ENCODE measurements around the gene TPSAB1.
"Not testable (repeated sequence)": the region's sequence is repeated elsewhere in the genome, so short reads cannot be mapped to it uniquely, and the experiment has no call there.

The TPSAB1 gene

GRCh38 chr16:1221628-1222552 lies 18.6 kb upstream of the TPSAB1 start:
- H3K4me3 ChIP-seq (ENCODE audit: low read depth, low read length) = no peak overlapping the region
- no peak for DNase-seq (ENCODE audit: low read depth)

- DNase-seq (ENCODE audit: low read depth) = no peak
Observed at GRCh38 chr16:1222553-1223354, 17.8 kb upstream of the TPSAB1 start.

DNA sequence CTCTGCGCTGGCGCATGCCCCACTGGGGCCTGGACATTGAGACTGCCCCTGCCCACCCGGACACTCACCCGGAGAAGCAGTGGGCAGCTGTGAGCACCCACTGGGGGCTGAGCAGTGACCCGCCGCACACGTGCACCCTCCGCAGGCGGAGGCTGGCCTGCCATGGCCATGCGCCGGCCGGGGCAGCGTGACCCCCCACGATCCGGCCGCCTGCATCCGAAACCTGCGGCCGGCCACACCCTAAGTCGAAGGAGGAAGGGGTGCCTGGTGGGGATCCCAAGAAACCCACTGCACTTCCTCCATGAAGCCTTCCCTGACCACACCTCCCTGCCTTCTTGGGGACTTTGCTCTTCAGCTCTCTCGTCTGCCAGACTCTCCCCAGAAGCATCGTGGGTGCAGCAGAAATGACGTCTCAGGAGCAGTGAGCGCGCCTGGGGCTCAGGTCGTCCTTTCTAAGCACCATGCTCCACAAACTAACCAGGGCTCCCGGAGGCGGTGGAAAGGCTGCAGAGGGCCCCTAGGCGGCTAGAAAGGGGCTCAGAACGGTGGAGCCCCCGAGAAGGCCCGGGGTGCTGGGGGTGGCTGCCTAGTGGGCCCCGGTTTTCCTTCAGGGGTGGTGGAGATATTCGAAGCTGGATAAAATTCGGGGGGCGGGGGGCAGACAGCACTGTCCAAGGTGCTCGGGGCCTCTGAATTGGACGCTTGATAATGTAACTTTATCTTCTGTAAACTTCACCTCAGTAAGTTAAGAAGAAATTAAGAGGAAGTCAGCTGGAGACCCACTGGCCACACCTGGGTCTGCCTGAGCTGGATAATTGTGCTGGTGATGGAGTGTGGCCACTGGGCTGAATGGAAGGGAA lies 16.9 kb upstream of the TPSAB1 start:
- DNase-seq (ENCODE audit: low read depth) = no peak

More at GRCh38 chr16:1222553-1223354, 17.8 kb upstream of the TPSAB1 start:
- no peak overlapping the region for H3K4me3 ChIP-seq (ENCODE audit: low read depth, low read length)

GRCh38 chr16:1224558-1224957 lies 15.9 kb upstream of the TPSAB1 start:
- no peak for DNase-seq (ENCODE audit: low read depth)
- no peak overlapping the region for H3K4me3 ChIP-seq (ENCODE audit: low read depth, low read length)

More for the DNA sequence above, 16.9 kb upstream of the TPSAB1 start:
- no peak overlapping the region for H3K4me3 ChIP-seq (ENCODE audit: low read depth, low read length)

- H3K4me3 ChIP-seq (ENCODE audit: low read depth, low read length) = no peak within 1 kb of the TSS
- no peak for DNase-seq (ENCODE audit: low read depth)
Observed at GRCh38 chr16:1225051-1225451, 15.5 kb upstream of the TPSAB1 start, which contains the start of gene TPSG1. Gene TPSG1, minus strand, starts transcription at chr16:1225268. Its CDS starts 16 bp downstream, at chr16:1225252.

DNA sequence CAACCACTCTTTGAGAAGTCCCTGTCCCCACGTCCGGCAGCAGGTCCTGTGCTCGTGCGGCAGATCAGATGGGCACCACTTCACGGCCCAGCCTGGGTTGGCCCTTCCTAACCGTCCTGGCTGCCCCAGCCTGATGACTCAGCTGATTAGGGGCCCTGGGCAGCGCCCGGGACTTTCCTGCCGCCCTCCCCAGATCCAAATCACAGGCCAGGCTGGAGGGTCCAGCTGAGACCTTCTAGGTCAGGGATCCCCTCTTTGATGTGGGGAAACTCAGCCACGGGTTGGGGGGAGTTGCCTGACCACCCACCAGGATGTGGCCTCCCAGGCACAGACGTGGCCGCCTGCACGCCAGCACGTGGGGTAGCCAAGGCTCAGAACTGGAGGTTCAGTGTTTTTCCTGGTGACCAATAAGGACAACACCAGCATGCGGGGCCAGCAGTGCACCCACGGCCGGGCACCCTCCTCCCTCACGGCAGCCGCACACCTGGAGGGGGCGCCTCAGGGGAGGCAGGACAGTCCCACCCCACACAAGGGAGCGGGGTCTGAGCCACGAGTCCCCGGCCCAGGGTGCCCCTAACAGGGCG lies 14.7 kb upstream of the TPSAB1 start:
- H3K4me3 ChIP-seq (ENCODE audit: low read depth, low read length); DNase-seq (ENCODE audit: low read depth): not testable (repeated sequence)

GRCh38 chr16:1226692-1227091 lies 13.8 kb upstream of the TPSAB1 start:
- DNase-seq (ENCODE audit: low read depth); H3K4me3 ChIP-seq (ENCODE audit: low read depth, low read length): not testable (repeated sequence)

- H3K4me3 ChIP-seq (ENCODE audit: low read depth, low read length); DNase-seq (ENCODE audit: low read depth): not testable (repeated sequence)
Observed at GRCh38 chr16:1228227-1228626, 12.3 kb upstream of the TPSAB1 start.

DNA sequence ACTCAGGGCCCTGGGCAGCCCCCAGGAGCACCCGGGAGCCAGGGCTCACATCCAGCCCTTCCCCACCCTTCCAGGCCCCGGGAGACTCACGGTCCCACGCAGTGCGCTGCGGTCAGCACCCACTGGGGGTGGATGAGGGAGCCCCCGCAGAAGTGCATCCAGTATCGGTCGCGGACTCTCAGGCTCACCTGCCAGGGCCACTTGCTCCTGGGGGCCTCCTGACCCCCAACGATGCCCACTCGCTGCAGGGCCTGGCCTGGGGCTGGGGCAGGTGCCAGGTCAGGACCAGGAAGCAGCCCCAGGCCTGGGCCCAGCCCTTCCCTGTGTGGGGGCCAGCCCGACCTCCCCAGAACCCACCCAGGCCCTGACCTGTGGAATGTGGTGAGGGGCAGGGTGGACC lies 11.0 kb upstream of the TPSAB1 start:
- H3K4me3 ChIP-seq (ENCODE audit: low read depth, low read length); DNase-seq (ENCODE audit: low read depth): not testable (repeated sequence)

DNA sequence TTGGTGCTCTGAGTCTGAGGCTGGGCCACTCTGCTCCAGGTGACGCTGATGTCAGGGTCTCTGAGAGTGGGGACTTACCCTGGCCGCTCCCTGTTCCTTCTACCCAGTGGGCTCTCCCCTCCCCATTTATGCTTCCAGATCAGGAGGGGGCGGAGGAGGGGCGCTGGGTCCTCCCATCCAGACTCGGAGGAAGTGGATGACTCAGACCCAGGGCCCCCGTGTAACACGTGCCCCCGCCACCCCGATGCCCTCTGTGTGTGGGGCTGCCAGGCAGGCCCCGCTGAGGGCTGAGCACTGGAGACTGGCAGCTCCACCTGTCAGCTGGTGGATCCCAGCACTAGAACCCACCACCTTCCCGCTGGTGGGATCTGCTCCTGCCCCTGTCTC lies 10.4 kb upstream of the TPSAB1 start, which contains the start of gene TPSB2:
Gene TPSB2 (minus strand): TSS at position 101 of the 387 bp plus-strand sequence. CDS start 233 bp downstream, outside the sequence.
- H3K4me3 ChIP-seq (ENCODE audit: low read depth, low read length); DNase-seq (ENCODE audit: low read depth): not testable (repeated sequence)

GRCh38 chr16:1230471-1231212 lies 9.9 kb upstream of the TPSAB1 start:
- H3K4me3 ChIP-seq (ENCODE audit: low read depth, low read length) = not testable (repeated sequence)

GRCh38 chr16:1231301-1231700 lies 9.2 kb upstream of the TPSAB1 start:
- not testable (repeated sequence) for H3K4me3 ChIP-seq (ENCODE audit: low read depth, low read length); DNase-seq (ENCODE audit: low read depth)

More at GRCh38 chr16:1230471-1231212, 9.9 kb upstream of the TPSAB1 start:
- not testable (repeated sequence) for DNase-seq (ENCODE audit: low read depth)

- H3K4me3 ChIP-seq (ENCODE audit: low read depth, low read length); DNase-seq (ENCODE audit: low read depth): not testable (repeated sequence)
Observed at GRCh38 chr16:1232049-1232748, 8.3 kb upstream of the TPSAB1 start.

GRCh38 chr16:1236659-1237058 lies 3.8 kb upstream of the TPSAB1 start:
- not testable (repeated sequence) for H3K4me3 ChIP-seq (ENCODE audit: low read depth, low read length); DNase-seq (ENCODE audit: low read depth)

GRCh38 chr16:1237990-1238389 lies 2.5 kb upstream of the TPSAB1 start:
- no peak for DNase-seq (ENCODE audit: low read depth)

DNA sequence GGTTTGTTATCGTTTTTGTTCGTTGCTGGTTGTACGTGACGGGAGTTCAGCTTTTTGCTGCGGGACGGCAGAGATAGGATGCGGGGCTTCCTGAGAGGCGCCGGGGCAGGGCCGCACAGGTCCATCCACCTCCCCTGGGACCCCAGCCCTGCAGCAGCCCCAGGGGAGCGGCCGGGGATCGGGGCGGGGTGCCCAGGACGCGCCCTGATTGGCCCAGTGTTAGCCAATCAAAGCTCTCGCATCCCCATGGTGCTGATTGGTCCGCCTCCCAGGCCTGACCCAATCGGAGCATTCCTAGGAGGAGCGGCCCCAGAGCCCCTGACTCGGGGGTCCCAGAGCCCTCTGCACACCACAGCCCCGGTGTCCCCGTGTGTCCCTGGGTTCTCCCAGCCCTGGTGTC lies 1.6 kb upstream of the TPSAB1 start:
- H3K4me3 ChIP-seq (ENCODE audit: low read depth, low read length); DNase-seq (ENCODE audit: low read depth): not testable (repeated sequence)

More at GRCh38 chr16:1237990-1238389, 2.5 kb upstream of the TPSAB1 start:
- H3K4me3 ChIP-seq (ENCODE audit: low read depth, low read length) = no peak overlapping the region

DNA sequence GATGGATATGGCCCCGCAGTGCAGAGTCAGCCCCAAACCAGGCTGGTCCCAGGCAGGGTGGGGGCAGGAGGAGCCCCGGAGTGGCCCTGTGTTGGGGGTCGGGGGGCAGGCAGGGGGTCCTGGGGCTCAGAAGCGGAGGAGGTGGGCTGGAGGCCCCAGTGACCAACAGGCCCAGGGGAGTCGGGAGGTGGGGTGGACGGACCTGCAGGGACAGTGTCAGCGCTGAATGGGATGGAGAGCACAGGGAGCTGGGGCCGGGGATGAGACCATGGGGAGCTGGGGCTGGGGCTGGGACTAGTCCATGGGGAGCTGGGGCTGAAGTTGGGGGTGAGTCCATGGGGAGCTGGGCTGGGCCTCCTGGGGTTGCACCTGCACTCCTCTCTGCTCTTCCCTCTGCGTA lies 930 bp upstream of the TPSAB1 start:
- H3K4me3 ChIP-seq (ENCODE audit: low read depth, low read length); DNase-seq (ENCODE audit: low read depth): not testable (repeated sequence)

All from skeletal muscle cell (primary cell).